Gastroesophageal sphincter (tissue), 3 donors: ENCODE results near the gene IL1A.

ENCODE experiments used
- EP300 ChIP-seq: sonication (generic); formaldehyde crosslinking; IDR thresholded peaks from one replicate; pipeline ENCODE4 v1.6.1; 2017; ENCODE audit warnings: antibody characterized with exemption, mild to moderate bottlenecking
- POLR2A ChIP-seq, 2 donors: fragments of 450-650 bp; IDR thresholded peaks; one replicate each; pipeline ENCODE4 v1.6.1; 2017; ENCODE audit warnings: antibody characterized with exemption in 2 of 2, mild to moderate bottlenecking in 2 of 2, moderate library complexity in 1 of 2
- TF ChIP-seq, protein P1 (sequence below), 4 experiments: fragments of 200-600 bp in 2 of 4; fragments of 450-650 bp in 2 of 4; sonication (generic) in 1 of 4; IDR thresholded peaks; one replicate each; pipeline ENCODE4 v1.5.1; 2017 to 2019; ENCODE audit warnings: antibody characterized with exemption in 4 of 4, mild to moderate bottlenecking in 2 of 4, moderate library complexity in 2 of 4

DNA sequence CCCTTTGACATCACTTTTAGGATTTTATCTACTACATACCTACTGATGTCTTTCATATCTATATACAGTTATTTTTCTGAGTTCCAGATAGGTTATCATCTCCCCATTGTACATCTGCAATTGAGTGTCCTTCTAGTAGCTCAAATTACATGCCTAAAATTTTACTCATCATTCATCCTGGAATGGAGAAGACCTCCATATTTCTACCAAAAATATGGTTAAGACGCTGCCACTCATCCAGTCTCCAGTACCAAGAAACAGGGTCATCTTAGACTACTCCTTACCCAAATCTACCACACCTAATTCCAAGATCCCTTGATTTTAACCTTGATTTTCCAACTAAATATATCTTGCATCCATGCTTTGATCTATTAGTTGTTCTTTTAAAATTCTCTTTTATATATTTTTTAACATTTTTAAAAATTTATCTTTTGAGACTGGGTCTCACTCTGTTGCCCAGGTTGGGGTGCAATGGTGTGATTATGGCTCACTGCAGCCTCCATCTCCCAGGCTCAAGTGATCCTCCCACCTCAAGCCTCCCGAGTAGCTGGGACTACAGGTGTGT is 11.3 kb downstream of the IL1A start:
- TF ChIP-seq, protein P1, sequence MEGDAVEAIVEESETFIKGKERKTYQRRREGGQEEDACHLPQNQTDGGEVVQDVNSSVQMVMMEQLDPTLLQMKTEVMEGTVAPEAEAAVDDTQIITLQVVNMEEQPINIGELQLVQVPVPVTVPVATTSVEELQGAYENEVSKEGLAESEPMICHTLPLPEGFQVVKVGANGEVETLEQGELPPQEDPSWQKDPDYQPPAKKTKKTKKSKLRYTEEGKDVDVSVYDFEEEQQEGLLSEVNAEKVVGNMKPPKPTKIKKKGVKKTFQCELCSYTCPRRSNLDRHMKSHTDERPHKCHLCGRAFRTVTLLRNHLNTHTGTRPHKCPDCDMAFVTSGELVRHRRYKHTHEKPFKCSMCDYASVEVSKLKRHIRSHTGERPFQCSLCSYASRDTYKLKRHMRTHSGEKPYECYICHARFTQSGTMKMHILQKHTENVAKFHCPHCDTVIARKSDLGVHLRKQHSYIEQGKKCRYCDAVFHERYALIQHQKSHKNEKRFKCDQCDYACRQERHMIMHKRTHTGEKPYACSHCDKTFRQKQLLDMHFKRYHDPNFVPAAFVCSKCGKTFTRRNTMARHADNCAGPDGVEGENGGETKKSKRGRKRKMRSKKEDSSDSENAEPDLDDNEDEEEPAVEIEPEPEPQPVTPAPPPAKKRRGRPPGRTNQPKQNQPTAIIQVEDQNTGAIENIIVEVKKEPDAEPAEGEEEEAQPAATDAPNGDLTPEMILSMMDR (IDR thresholded peaks at IDR 0.05) = no peak
- TF ChIP-seq POLR2A (IDR thresholded peaks at IDR 0.05) (no peak), EP300 (no peak)
